Neutrophil (primary cell): ENCODE results near the gene FAM222B.
A peak's percentile ranks its signal among the peaks of the same experiment; 100 is the strongest.

Experiments used
- H3K27ac ChIP-seq: fragments of 200-600 bp; sonication (generic); 2 replicates; pipeline ENCODE4 v1.5.1; 2016; ENCODE audit warnings: mild to moderate bottlenecking, moderate library complexity
- H3K27me3 ChIP-seq: fragments of 200-600 bp; sonication (generic); 2 replicates; pipeline ENCODE4 v1.6.0; 2016; ENCODE audit warnings: mild to moderate bottlenecking
- H3K36me3 ChIP-seq: fragments of 200-600 bp; sonication (generic); 2 replicates; pipeline ENCODE4 v1.5.1; 2017
- H3K4me1 ChIP-seq, 2 experiments: fragments of 200-600 bp in 1 of 2; sonication (generic) in 1 of 2; 1 replicate in 1 of 2; 2 replicates in 1 of 2; pipeline versions ENCODE4 v1.5.1 to v1.6.1; 2013 to 2016; ENCODE audit warnings: low read depth in 1 of 2, low read length in 1 of 2, mild to moderate bottlenecking in 1 of 2, moderate library complexity in 1 of 2; ENCODE audit not compliant: control insufficient read depth in 1 of 2, insufficient read depth in 1 of 2
- H3K4me3 ChIP-seq, 2 experiments: fragments of 200-600 bp in 1 of 2; sonication (generic) in 1 of 2; 1 replicate in 1 of 2; 2 replicates in 1 of 2; pipeline ENCODE4 v1.5.1; 2013 to 2016; ENCODE audit warnings: low read depth in 1 of 2, low read length in 1 of 2, mild to moderate bottlenecking in 1 of 2, moderate library complexity in 1 of 2
- H3K9me3 ChIP-seq: fragments of 200-600 bp; sonication (generic); 2 replicates; pipeline ENCODE4 v1.5.1; 2016
- TF ChIP-seq, protein P1 (sequence below): fragments of 200-600 bp; sonication (generic); IDR thresholded peaks from 2 replicates; pipeline ENCODE4 v1.5.1; 2016; ENCODE audit warnings: antibody characterized with exemption

The FAM222B gene

GRCh38 chr17:28827672-28828071 is 14.9 kb downstream of the FAM222B start:
- Histone ChIP-seq H3K36me3 (no peaks in the 10 kb centered on the region), H3K27ac (no peak overlapping the region), H3K27me3 (no peaks in the 10 kb centered on the region), H3K4me3 (no peak overlapping the region), H3K4me1 (peaks cover 8 to 9% of the 10 kb centered on the region in 2 experiments), H3K9me3 (no peaks in the 10 kb centered on the region)
- TF ChIP-seq, protein P1, sequence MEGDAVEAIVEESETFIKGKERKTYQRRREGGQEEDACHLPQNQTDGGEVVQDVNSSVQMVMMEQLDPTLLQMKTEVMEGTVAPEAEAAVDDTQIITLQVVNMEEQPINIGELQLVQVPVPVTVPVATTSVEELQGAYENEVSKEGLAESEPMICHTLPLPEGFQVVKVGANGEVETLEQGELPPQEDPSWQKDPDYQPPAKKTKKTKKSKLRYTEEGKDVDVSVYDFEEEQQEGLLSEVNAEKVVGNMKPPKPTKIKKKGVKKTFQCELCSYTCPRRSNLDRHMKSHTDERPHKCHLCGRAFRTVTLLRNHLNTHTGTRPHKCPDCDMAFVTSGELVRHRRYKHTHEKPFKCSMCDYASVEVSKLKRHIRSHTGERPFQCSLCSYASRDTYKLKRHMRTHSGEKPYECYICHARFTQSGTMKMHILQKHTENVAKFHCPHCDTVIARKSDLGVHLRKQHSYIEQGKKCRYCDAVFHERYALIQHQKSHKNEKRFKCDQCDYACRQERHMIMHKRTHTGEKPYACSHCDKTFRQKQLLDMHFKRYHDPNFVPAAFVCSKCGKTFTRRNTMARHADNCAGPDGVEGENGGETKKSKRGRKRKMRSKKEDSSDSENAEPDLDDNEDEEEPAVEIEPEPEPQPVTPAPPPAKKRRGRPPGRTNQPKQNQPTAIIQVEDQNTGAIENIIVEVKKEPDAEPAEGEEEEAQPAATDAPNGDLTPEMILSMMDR, result no peak

DNA sequence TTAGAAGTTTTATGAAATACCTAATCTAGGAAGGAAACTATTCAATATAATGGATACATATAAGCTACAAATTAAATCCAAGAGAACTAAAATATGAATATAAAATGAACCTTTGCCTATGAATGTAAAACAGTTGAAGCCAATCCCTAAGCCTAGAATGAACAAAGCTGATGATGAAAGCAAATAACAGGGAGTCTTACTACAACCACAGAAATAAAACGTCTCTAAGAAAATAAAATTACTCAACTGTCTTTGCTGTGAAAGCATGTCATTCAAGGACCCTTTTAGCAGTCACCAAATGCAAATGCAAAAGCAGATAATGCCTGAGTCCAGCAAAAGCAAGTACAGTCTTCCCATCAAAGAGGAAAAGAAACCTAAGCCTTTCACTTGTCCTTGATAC is 23.0 kb downstream of the FAM222B start:
- H3K4me3 ChIP-seq, result no peak overlapping the region
- no peaks in the 10 kb centered on the region for H3K36me3 ChIP-seq
- H3K27ac ChIP-seq, result no peak overlapping the region
- H3K9me3 ChIP-seq, result no peaks in the 10 kb centered on the region
- TF ChIP-seq, protein P1, result no peak
- peaks cover 8 to 9% of the 10 kb centered on the region in 2 experiments for H3K4me1 ChIP-seq
- no peaks in the 10 kb centered on the region for H3K27me3 ChIP-seq

GRCh38 chr17:28818819-28819221 is 23.8 kb downstream of the FAM222B start:
- TF ChIP-seq, protein P1, result no peak

DNA sequence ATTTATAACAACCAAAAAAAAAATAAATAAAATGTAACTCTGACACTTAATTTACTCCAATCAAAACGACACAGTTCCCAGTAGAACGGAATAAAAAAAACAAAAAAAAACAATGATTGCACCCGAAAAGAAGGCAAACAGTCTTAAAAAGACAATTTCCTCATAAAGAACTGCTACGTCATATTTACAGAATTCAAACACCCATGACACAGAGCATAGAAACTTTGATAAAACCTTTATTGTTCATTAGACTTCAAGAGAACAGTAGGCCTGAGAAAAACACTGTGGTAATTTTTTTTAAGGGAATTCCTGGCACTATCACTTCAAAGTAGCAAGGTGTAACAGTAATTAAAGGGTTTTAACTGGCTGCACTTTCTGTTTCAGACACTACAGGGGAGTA is 26.1 kb downstream of the FAM222B start:
- no peak overlapping the region for H3K4me3 ChIP-seq
- no peaks in the 10 kb centered on the region for H3K36me3 ChIP-seq
- TF ChIP-seq, protein P1, result no peak
- no peaks in the 10 kb centered on the region for H3K27me3 ChIP-seq
- H3K9me3 ChIP-seq, result no peaks in the 10 kb centered on the region
- no peak overlapping the region for H3K27ac ChIP-seq
- peaks cover 4 to 9% of the 10 kb centered on the region in 2 experiments for H3K4me1 ChIP-seq

More at GRCh38 chr17:28818819-28819221, 23.8 kb downstream of the FAM222B start:
- Histone ChIP-seq H3K9me3 (no peaks in the 10 kb centered on the region), H3K36me3 (no peaks in the 10 kb centered on the region), H3K27me3 (no peaks in the 10 kb centered on the region), H3K27ac (no peak overlapping the region), H3K4me3 (no peak overlapping the region), H3K4me1 (peaks cover 8 to 9% of the 10 kb centered on the region in 2 experiments)

- Histone ChIP-seq H3K27ac (peak overlapping the region; percentile 83), H3K4me3 (peak overlapping the region; percentile 88 to 90), H3K4me1 (peaks cover 7 to 15% of the 10 kb centered on the region in 2 experiments), H3K36me3 (no peaks in the 10 kb centered on the region), H3K9me3 (no peaks in the 10 kb centered on the region), H3K27me3 (no peaks in the 10 kb centered on the region)
- TF ChIP-seq, protein P1, result no peak
Observed at GRCh38 chr17:28812748-28813377, 29.7 kb downstream of the FAM222B start.
